Endometrial microvascular endothelial cells (primary cell): ENCODE results near the gene ARRDC1. TPM values are rescaled to one million over a fixed set of nuclear protein-coding genes. Genes with fewer than 3 reads are reported as not detected.
"Not testable (repeated sequence)": the region's sequence is repeated elsewhere in the genome, so short reads cannot be mapped to it uniquely, and the experiment has no call there.

Experiments
- in situ Hi-C: cut with HindIII; loops from 2 replicates; pipeline ENCODE4 v1.10.0; 2017; ENCODE audit warnings: low sequenced_read_pairs, low pct_unique_long_range_greater_than_20kb; ENCODE audit errors: inconsistent ontology term
- total RNA-seq: library from RNA; depleted of rRNA; stranded (reverse); fragments of >200 nt; gene quantifications from one replicate; pipeline ENCODE4 v1.2.3, GENCODE V29; 2015; ENCODE audit errors: inconsistent ontology term

Gene ARRDC1
- total RNA-seq: 30.2 TPM

GRCh38 chr9:137605121-137606004 is at the start of gene ARRDC1:
ARRDC1 (plus strand) TSS chr9:137605686; CDS start chr9:137605718, 32 bp downstream.
- in situ Hi-C loops: no loop called here

DNA sequence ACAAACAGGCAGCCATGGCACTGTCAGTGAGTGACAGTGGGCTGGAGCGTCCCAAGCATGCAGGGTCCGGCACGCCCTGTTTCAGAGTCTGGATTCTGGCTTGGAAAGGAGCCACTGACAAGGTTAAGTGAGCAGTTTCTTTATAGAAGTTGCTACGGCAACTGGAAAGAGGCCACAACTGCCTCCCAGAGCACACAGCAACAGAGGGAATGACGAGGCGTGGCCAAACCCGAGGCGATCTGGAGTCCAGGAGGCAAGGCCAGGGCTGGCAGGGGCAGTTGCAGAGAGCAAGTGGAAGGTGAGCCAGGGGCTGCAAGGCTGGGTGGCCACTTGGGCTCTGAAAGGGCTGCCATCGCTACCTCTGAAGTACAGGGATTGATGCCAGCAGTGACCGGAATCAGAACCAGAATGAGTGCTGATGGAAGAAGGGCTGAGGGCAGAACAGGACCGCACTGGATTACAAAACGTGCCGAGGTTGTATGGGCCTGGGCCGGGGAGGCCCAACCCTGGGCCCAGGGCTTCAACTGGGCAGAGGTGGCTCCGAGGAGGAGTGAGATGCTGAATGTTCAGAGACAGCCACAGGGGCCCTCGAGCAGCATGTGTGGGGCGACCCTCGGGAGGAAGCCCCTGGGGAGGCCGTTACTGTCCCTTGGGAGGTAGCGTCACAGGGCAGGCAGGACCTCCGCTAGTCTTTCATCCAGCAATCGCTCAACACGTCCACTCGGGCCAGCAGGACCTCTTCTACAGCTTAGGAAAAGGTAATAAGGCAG is 49.2 kb upstream of the ARRDC1 start:
- in situ Hi-C loops: no loop called here

GRCh38 chr9:137558127-137558526 is 47.4 kb upstream of the ARRDC1 start:
- in situ Hi-C loops: no loop called here

DNA sequence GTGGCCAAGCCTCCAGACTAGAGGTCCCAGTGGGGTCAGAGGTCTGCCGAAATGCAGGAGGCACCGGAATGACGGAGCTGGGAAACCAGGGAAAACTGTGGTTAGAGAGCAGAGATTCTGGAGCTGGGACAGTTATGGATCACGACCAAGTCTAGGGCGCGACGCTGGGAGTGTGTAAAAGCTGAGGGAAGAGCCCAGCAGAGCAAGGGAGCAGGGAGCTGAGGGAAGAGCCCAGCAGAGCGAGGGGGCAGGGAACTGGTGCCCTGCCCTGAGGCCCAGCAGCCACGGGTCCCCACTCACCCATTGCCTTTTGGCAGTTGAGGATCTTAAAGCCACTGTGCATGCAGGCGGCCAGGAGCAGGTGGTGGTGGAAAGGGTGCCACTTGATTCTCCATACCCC is 41.4 kb upstream of the ARRDC1 start:
- in situ Hi-C loops: no loop called here

GRCh38 chr9:137564817-137565411 is 40.6 kb upstream of the ARRDC1 start:
- in situ Hi-C loops: no loop called here

DNA sequence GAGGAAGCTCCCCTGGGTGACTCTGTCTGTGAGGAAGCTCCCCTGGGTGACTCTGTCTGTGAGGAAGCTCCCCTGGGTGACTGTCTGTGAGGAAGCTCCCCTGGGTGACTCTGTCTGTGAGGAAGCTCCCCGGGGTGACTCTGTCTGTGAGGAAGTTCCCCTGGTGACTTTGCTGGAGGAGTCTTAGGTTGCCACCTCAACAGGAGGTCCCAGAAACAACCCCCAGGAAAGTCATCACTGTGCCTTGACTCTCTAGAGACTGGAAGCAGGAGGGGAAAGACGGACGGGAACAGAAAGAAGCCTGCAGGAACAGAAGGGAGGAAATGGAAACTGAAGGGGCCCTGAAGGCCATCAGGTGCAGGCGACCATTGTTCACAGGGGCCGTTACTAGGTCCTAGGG is 37.0 kb upstream of the ARRDC1 start:
- in situ Hi-C loops: not testable (repeated sequence)

DNA sequence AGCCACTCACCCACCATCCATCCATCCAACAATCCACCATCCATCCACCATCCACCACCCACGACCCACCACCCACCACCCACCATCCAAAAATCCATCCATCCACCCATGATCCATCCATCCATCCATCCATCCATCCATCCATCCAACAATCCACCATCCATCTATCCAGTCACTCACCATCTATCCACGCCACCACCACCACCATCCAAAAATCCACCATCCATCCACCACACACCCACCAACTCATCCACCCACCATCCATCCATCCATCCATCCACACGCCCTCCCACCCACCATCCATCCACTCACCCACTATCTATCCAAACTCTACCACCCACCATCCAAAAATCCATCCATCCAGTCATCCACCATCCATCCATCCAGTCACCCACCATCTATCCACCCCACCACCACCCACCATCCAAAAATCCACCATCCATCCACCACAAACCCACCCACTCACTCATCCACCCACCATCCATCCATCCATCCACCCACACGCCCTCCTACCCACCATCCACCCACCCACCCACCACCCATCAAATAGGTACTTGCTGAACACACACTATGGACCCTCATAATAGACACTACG is 35.8 kb upstream of the ARRDC1 start:
- in situ Hi-C loops: no loop called here

GRCh38 chr9:137570566-137570965 is 34.9 kb upstream of the ARRDC1 start:
- in situ Hi-C loops: no loop called here

DNA sequence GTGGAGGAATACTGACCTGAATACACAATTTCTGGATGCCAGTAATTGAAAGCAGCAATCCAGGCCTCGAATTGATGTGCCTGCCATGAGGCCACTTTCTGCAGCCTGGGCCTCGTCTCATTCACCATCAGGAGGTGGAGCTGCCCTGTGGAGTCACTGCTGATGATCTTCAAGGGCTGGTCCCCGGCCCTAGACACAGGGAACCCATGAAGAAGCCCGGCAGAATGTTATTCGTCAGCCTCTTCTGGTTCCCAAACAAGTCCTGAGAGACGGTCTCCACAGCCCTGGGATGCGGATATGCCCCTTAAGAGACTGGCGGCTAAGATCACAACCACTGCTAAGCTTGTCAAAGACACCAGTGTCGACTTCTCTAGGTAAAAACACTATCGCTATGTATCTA is 31.3 kb upstream of the ARRDC1 start:
- in situ Hi-C loops: no loop called here

GRCh38 chr9:137575364-137575715 is 30.1 kb upstream of the ARRDC1 start:
- in situ Hi-C loops: no loop called here

GRCh38 chr9:137575716-137576411 is 29.6 kb upstream of the ARRDC1 start:
- in situ Hi-C loops: no loop called here

DNA sequence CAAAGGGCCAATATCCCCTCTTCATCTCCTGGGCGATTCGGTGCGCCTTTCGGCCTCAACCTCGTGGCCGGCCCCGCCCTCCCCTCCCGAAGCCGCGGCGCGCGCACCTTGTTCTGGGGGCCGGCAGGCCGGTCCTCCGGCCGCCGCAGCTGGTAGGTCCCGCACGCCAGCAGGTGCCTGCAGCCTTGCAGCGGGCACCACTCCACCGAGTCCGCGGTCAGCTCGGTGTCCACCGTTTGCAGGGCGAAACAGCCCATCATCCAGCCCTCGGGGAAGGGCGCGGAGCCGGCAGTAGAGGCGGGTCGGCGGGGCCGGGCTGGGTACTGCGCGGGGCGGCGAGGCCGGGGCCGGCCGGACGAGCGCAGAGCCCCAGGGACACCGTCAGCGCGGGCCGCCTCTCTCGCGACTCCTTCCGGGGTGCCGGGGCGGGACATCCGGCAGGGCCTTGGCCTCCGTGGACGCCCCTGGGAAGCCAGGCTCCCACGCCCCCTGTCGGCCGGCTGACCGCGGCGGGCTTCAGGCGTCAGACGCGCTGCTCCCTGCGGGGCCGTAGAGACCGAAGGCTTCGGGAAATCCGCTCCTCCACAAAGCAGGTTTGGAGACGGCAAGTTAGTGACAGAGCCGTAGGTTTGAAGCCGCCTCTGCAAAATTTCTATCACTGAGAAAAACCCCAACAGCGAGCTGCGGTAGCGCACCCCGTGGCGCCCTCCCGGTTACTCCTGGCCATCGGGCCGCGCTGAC is 26.8 kb upstream of the ARRDC1 start, which contains the start of gene DPH7:
TSS of gene DPH7 (minus strand) at position 408 of the 741 bp plus-strand sequence. CDS start at position 260, 148 bp downstream.
- in situ Hi-C loops: no loop called here

GRCh38 chr9:137579259-137579604 is 26.3 kb upstream of the ARRDC1 start:
- in situ Hi-C loops: no loop called here

- in situ Hi-C loops: no loop called here
Observed at GRCh38 chr9:137580209-137580953, 25.1 kb upstream of the ARRDC1 start.

GRCh38 chr9:137580954-137581322 is 24.5 kb upstream of the ARRDC1 start:
- in situ Hi-C loops: no loop called here

DNA sequence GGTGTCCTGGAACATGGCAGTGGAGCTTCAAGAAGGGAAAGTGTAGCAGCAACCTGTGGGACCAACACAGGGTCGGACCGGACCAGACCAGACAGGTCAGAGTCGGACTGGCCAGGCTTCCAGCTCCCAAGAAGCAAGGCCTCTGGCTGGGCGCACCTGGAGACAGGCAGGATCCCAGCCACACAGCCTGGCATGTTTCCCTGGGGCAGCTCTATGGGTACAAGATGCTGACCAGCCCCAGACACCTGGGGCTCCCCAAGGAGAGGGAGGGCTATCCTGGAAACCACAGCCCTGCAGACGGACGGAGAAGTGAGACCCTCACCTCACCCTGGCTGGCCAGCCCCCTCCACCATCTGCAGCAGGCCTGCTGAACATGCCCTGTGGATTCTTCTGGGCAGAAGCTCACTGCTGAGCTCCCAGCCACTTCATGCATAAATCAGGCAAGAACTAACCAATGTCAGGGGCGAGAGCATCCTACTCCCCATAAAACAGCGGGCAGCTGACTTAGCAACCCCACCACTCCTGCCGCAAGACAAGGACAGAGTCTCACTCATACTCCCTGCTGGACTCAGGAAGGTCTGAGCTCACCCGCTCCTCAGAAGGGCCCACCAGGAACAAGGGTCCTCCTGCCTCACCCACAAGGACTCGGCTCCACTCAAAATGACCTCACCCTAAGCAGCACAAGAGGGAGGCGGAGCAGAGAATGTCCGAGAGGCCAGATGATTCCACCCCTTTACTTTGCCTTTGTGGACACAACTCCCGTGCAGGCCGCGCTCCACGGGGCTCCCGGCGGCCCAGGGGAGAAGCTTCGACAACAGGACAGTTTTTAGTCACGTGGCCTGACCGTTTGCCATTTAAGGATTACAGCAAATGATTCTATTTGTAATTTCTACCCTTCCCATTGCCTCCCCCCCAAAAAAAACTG is 23.9 kb upstream of the ARRDC1 start:
- in situ Hi-C loops: no loop called here
